Body of pancreas (tissue), 4 donors: ENCODE measurements around the gene ELOA.

Source experiments
- POLR2A ChIP-seq, 3 donors: fragments of 450-650 bp; IDR thresholded peaks; one replicate each; pipeline ENCODE4 v1.6.1; 2016; ENCODE audit warnings: antibody characterized with exemption in 3 of 3, mild to moderate bottlenecking in 2 of 3
- TF ChIP-seq, protein P1 (sequence below), 7 experiments: fragments of 450-650 bp in 4 of 7; fragments of 200-600 bp in 3 of 7; sonication (generic) in 3 of 7; IDR thresholded peaks; one replicate each; pipeline ENCODE4 v1.5.1; 2016 to 2019; ENCODE audit warnings: antibody characterized with exemption in 7 of 7

DNA sequence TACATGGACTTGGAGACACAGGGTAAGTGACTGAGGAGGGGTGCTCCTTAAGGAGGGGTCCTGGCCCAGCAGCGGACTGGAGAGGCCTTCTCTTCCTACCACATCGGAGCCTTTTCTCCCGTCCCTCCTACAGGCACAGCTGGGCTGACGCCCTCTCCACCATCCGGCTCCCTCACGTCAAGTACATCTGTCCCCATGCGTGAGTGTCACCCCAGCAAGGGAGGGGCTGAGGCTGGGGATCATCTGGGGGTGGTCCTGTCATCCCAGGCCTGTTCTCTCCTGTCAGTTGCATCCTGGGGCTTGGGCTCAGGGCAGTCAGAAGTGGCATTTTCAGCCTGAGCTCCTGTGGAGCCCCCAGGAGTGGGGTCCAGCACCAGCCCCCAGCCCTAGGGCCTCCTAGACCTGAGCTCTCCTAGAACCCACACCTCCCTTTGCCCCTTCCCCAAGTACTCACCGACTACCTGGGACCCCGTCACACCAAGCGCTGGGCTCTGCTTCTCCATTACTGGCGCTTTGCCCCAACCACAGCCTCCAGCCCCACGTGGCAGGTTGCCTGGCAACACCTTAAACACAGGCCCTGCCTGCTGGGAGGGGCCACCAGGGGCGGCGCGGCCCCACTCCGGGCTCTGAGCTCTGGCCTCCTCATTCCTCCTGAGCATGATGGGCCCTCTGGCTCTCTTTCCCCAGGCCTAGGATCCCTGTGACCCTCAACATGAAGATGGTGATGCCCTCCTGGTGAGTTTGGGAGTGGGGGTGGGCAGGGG, 49.9 kb downstream of the ELOA start:
- TF ChIP-seq, protein P1, sequence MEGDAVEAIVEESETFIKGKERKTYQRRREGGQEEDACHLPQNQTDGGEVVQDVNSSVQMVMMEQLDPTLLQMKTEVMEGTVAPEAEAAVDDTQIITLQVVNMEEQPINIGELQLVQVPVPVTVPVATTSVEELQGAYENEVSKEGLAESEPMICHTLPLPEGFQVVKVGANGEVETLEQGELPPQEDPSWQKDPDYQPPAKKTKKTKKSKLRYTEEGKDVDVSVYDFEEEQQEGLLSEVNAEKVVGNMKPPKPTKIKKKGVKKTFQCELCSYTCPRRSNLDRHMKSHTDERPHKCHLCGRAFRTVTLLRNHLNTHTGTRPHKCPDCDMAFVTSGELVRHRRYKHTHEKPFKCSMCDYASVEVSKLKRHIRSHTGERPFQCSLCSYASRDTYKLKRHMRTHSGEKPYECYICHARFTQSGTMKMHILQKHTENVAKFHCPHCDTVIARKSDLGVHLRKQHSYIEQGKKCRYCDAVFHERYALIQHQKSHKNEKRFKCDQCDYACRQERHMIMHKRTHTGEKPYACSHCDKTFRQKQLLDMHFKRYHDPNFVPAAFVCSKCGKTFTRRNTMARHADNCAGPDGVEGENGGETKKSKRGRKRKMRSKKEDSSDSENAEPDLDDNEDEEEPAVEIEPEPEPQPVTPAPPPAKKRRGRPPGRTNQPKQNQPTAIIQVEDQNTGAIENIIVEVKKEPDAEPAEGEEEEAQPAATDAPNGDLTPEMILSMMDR (IDR thresholded peaks at IDR 0.05), result no peak
- TF ChIP-seq POLR2A (IDR thresholded peaks at IDR 0.05), result no peak
